ENCODE measurements around the gene SYTL2.

- TF ChIP-seq CTCF (conservative IDR thresholded peaks at IDR 0.05 in 1 of 2, IDR thresholded peaks at IDR 0.05 in 1 of 2; ENCODE audit: low read depth in 1 of 2, low read length in 2 of 2) (no peak), EZH2 (IDR thresholded peaks at IDR 0.05; ENCODE audit: low read length, missing control alignments) (no peak)
Measured at GRCh38 chr11:85787168-85787567, 23.8 kb downstream of the SYTL2 start.
